SK-N-SH treated with all-trans-retinoic acid at 6 μM for 48 hours (cell line): ENCODE data around the gene ATP5F1C.

ENCODE experiments used
- ATAC-seq: fragments of 200-7000 bp; cut with Tn5 transposase; 3 replicates; pipeline ENCODE4 v1.9.1; 2020; ENCODE audit warnings: mild to moderate bottlenecking, moderate library complexity
- ARNTL ChIP-seq: fragments of 450-650 bp; formaldehyde crosslinking; IDR thresholded peaks from 2 replicates; pipeline ENCODE4 v1.5.0; 2020; ENCODE audit warnings: low read depth, mild to moderate bottlenecking, moderate library complexity, borderline replicate concordance
- BACH2 ChIP-seq: fragments of 250-450 bp; sonication (Bioruptor Pico); IDR thresholded peaks from 2 replicates; pipeline ENCODE4 v1.9.0; 2021; ENCODE audit warnings: mild to moderate bottlenecking, borderline replicate concordance
- CREB5 ChIP-seq: fragments of 250-450 bp; sonication (Bioruptor Pico); IDR thresholded peaks from 2 replicates; pipeline ENCODE4 v1.5.1; 2020; ENCODE audit warnings: low read depth, mild to moderate bottlenecking, moderate library complexity
- ESRRG ChIP-seq: fragments of 250-450 bp; sonication (Bioruptor Pico); IDR thresholded peaks from 2 replicates; pipeline ENCODE4 v1.6.1; 2021; ENCODE audit warnings: mild to moderate bottlenecking
- ISL1 ChIP-seq: fragments of 250-450 bp; sonication (Bioruptor Pico); IDR thresholded peaks from 2 replicates; pipeline ENCODE4 v2.1.2; 2022; ENCODE audit warnings: mild to moderate bottlenecking, moderate library complexity
- OSR1 ChIP-seq: fragments of 250-450 bp; sonication (Bioruptor Pico); IDR thresholded peaks from 2 replicates; pipeline ENCODE4 v1.8.0; 2022; ENCODE audit warnings: moderate library complexity, mild to moderate bottlenecking, inconsistent platforms
- PATZ1 ChIP-seq: fragments of 250-450 bp; sonication (Bioruptor Pico); IDR thresholded peaks from 2 replicates; pipeline ENCODE4 v1.8.0; 2020; ENCODE audit warnings: mild to moderate bottlenecking, moderate library complexity, borderline replicate concordance
- RARB ChIP-seq: fragments of 250-450 bp; sonication (Bioruptor Pico); IDR thresholded peaks from 2 replicates; pipeline ENCODE4 v1.8.0; 2021; ENCODE audit warnings: mild to moderate bottlenecking, moderate library complexity
- SNAI2 ChIP-seq: fragments of 250-450 bp; sonication (Bioruptor Pico); IDR thresholded peaks from 2 replicates; pipeline ENCODE4 v1.5.0; 2020; ENCODE audit warnings: mild to moderate bottlenecking, moderate library complexity
- TCF4 ChIP-seq: fragments of 250-450 bp; sonication (Bioruptor Pico); IDR thresholded peaks from 2 replicates; pipeline ENCODE4 v1.8.0; 2021; ENCODE audit warnings: mild to moderate bottlenecking, moderate library complexity, borderline replicate concordance
- TSHZ2 ChIP-seq: fragments of 250-450 bp; sonication (Bioruptor Pico); IDR thresholded peaks from 2 replicates; pipeline ENCODE4 v1.5.0; 2020; ENCODE audit warnings: mild to moderate bottlenecking, moderate library complexity
- ZC3H10 ChIP-seq: fragments of 250-450 bp; sonication (Bioruptor Pico); IDR thresholded peaks from 2 replicates; pipeline ENCODE4 v1.5.1; 2021; ENCODE audit warnings: mild to moderate bottlenecking, moderate library complexity
- ZNF565 ChIP-seq: fragments of 450-650 bp; formaldehyde crosslinking; conservative IDR thresholded peaks from 2 replicates; pipeline ENCODE4 v1.5.0; 2020; ENCODE audit warnings: low read depth, mild to moderate bottlenecking, moderate library complexity
- ZNF70 ChIP-seq: fragments of 450-650 bp; formaldehyde crosslinking; IDR thresholded peaks from 2 replicates; pipeline ENCODE4 v1.5.0; 2020; ENCODE audit warnings: mild to moderate bottlenecking, moderate library complexity
- ZNF8 ChIP-seq: fragments of 450-650 bp; formaldehyde crosslinking; IDR thresholded peaks from 2 replicates; pipeline ENCODE4 v1.5.0; 2020; ENCODE audit warnings: mild to moderate bottlenecking, moderate library complexity
- TF ChIP-seq, protein P1 (sequence below): fragments of 250-450 bp; sonication (Bioruptor Pico); IDR thresholded peaks from 2 replicates; pipeline ENCODE4 v1.8.0; 2021; ENCODE audit warnings: low read depth, mild to moderate bottlenecking, moderate library complexity, borderline replicate concordance
- TF ChIP-seq, protein P2 (sequence below): fragments of 250-450 bp; sonication (Bioruptor Pico); IDR thresholded peaks from 2 replicates; pipeline ENCODE4 v1.5.1; 2021; ENCODE audit warnings: mild to moderate bottlenecking, moderate library complexity

The ATP5F1C gene

GRCh38 chr10:7818295-7819120, 30.5 kb downstream of the ATP5F1C start, which contains the start of gene TAF3:
Gene TAF3 (plus strand): TSS chr10:7818505. CDS start chr10:7818710, 205 bp downstream.
- TF ChIP-seq ZNF70 (no peak), TSHZ2 (CRISPR knock-in tag) (no peak), TCF4 (no peak), ESRRG (CRISPR knock-in tag) (no peak), ARNTL (CRISPR knock-in tag) (no peak), CREB5 (CRISPR knock-in tag) (no peak), SNAI2 (CRISPR knock-in tag) (no peak), ISL1 (no peak), ZNF565 (CRISPR knock-in tag) (no peak), ZNF8 (no peak), RARB (CRISPR knock-in tag) (no peak)
- TF ChIP-seq, protein P1, sequence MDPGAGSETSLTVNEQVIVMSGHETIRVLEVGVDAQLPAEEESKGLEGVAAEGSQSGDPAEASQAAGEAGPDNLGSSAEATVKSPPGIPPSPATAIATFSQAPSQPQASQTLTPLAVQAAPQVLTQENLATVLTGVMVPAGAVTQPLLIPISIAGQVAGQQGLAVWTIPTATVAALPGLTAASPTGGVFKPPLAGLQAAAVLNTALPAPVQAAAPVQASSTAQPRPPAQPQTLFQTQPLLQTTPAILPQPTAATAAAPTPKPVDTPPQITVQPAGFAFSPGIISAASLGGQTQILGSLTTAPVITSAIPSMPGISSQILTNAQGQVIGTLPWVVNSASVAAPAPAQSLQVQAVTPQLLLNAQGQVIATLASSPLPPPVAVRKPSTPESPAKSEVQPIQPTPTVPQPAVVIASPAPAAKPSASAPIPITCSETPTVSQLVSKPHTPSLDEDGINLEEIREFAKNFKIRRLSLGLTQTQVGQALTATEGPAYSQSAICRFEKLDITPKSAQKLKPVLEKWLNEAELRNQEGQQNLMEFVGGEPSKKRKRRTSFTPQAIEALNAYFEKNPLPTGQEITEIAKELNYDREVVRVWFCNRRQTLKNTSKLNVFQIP = no peak
- TF ChIP-seq, protein P2, sequence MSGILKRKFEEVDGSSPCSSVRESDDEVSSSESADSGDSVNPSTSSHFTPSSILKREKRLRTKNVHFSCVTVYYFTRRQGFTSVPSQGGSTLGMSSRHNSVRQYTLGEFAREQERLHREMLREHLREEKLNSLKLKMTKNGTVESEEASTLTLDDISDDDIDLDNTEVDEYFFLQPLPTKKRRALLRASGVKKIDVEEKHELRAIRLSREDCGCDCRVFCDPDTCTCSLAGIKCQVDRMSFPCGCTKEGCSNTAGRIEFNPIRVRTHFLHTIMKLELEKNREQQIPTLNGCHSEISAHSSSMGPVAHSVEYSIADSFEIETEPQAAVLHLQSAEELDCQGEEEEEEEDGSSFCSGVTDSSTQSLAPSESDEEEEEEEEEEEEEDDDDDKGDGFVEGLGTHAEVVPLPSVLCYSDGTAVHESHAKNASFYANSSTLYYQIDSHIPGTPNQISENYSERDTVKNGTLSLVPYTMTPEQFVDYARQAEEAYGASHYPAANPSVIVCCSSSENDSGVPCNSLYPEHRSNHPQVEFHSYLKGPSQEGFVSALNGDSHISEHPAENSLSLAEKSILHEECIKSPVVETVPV (CRISPR knock-in tag) = no peak
- peak; percentile 87 for ATAC-seq

GRCh38 chr10:7819121-7819460, 31.1 kb downstream of the ATP5F1C start:
- TF ChIP-seq TCF4 (no peak), ESRRG (CRISPR knock-in tag) (no peak)
- TF ChIP-seq, protein P1 = no peak
- peak; percentile 86 for ATAC-seq

DNA sequence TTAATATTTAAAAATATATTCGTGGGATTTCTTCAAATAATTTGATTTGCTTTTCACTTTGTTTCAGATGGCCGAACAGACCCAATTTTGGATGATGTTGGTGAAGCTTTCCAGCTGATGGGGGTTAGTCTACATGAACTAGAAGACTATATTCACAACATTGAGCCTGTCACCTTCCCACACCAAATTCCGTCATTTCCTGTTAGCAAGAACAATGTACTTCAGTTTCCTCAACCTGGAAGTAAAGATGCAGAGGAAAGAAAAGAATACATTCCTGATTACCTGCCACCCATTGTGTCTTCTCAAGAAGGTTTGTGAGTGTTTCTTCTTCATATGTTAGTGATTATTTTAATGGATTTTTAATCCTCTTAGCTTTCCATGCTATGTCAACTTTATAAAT, 36.3 kb downstream of the ATP5F1C start:
- ATAC-seq = no peak
- TF ChIP-seq OSR1 (CRISPR knock-in tag) = no peak
- no peak for TF ChIP-seq BACH2 (CRISPR knock-in tag)
- no peak for TF ChIP-seq ISL1
- no peak for TF ChIP-seq PATZ1
- no peak for TF ChIP-seq ARNTL (CRISPR knock-in tag)
- no peak for TF ChIP-seq ZC3H10
- TF ChIP-seq TCF4 = no peak
